K562 (cell line): ENCODE measurements around the gene C16orf96.

Experiments
- ATF4 ChIP-seq: fragments of 450-650 bp; formaldehyde crosslinking; IDR thresholded peaks from 2 replicates; pipeline ENCODE4 v1.4.0; 2022; ENCODE audit warnings: mild to moderate bottlenecking, moderate library complexity
- CBFB ChIP-seq: sonication (generic); formaldehyde crosslinking; IDR thresholded peaks from 2 replicates; pipeline ENCODE4 v1.4.0; 2020; ENCODE audit warnings: mild to moderate bottlenecking, missing genetic modification reagents
- ELK3 ChIP-seq: fragments of 450-650 bp; formaldehyde crosslinking; IDR thresholded peaks from 2 replicates; pipeline ENCODE4 v1.4.0; 2020; ENCODE audit warnings: mild to moderate bottlenecking
- EP300 ChIP-seq: IDR thresholded peaks from 2 replicates; pipeline ENCODE4 v1.6.1; 2012; ENCODE audit warnings: low read length, improper control_type of control experiment
- ETV6 ChIP-seq, 3 experiments: fragments of 150-350 bp in 1 of 3; sonication (generic) in 1 of 3; formaldehyde crosslinking in 1 of 3; IDR thresholded peaks; 2 replicates each; pipeline versions ENCODE4 v1.6.1 to v1.8.0; 2014 to 2022; ENCODE audit warnings: borderline replicate concordance in 2 of 3, low read depth in 2 of 3, antibody characterized with exemption in 1 of 3, low read length in 1 of 3, mild to moderate bottlenecking in 1 of 3, missing genetic modification reagents in 1 of 3
- FOS ChIP-seq: IDR thresholded peaks from 3 replicates; pipeline ENCODE4 v1.6.1; 2011; ENCODE audit not compliant: insufficient read length; ENCODE audit errors: extremely low read depth
- HCFC1 ChIP-seq: IDR thresholded peaks from 2 replicates; pipeline ENCODE4 v1.6.1; 2012; ENCODE audit warnings: low read depth, low read length, improper control_type of control experiment
- NFE2L1 ChIP-seq: fragments of 450-650 bp; IDR thresholded peaks from 2 replicates; pipeline ENCODE4 v1.6.1; 2016; ENCODE audit warnings: missing genetic modification characterization, low read depth, mild to moderate bottlenecking, missing compliant biosample characterization, moderate library complexity, borderline replicate concordance
- NFIC ChIP-seq: fragments of 450-650 bp; IDR thresholded peaks from 2 replicates; pipeline ENCODE4 v1.6.1; 2017; ENCODE audit warnings: mild to moderate bottlenecking, inconsistent platforms
- SIX5 ChIP-seq, 2 experiments: IDR thresholded peaks; 2 replicates each; pipeline ENCODE4 v1.6.1; 2011; ENCODE audit warnings: low read length in 2 of 2, borderline replicate concordance in 1 of 2, low read depth in 1 of 2, mild to moderate bottlenecking in 1 of 2, moderate library complexity in 1 of 2; ENCODE audit not compliant: insufficient read depth in 1 of 2
- THRA ChIP-seq: fragments of 450-650 bp; IDR thresholded peaks from 2 replicates; pipeline ENCODE4 v1.6.1; 2017; ENCODE audit warnings: mild to moderate bottlenecking, moderate library complexity
- ZSCAN29 ChIP-seq: fragments of 450-650 bp; IDR thresholded peaks from 2 replicates; pipeline ENCODE4 v1.6.1; 2017

GRCh38 chr16:4601036-4601863 lies 45.1 kb downstream of the C16orf96 start:
- TF ChIP-seq ELK3 (CRISPR knock-in tag) = no peak
- TF ChIP-seq EP300 = no peak
- TF ChIP-seq THRA = no peak
- TF ChIP-seq CBFB = no peak
- no peak for TF ChIP-seq ZSCAN29
- no peak for TF ChIP-seq FOS
- no peak for TF ChIP-seq ATF4 (CRISPR knock-in tag)
- TF ChIP-seq NFE2L1 (tag) = no peak
- no peak for TF ChIP-seq ETV6 (IDR thresholded peaks at IDR 0.05; ENCODE audit: borderline replicate concordance in 1 of 2, low read depth in 2 of 2, low read length in 1 of 2)
- TF ChIP-seq ETV6 (CRISPR knock-in tag; IDR thresholded peaks at IDR 0.05; ENCODE audit: borderline replicate concordance) = no peak
- no peak for TF ChIP-seq HCFC1
- no peak for TF ChIP-seq SIX5 (IDR thresholded peaks at IDR 0.05; ENCODE audit: borderline replicate concordance in 1 of 2, insufficient read depth in 1 of 2, low read depth in 1 of 2, low read length in 2 of 2)
- TF ChIP-seq NFIC = no peak
